ENCODE results near the gene GLO1.

DNA sequence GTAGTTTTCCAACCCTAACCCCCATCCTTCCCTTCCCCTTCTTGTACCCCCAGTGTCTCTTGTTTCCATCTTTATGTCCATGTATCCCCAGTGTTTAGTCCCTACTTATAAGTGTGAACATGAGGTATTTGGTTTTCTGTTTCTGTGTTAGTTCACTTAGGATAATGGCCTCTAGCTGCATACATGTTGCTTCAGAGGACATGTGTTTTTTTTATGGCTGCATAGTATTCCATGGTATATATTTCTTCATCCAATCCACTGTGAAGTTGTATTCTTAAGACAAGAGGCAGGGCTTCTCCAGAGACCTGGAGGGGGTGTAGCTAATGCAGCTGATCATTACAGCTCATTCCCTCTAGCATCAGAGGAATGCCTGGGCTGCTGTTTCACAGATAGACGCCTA, 16.4 kb upstream of the GLO1 start:
- TF ChIP-seq, protein P1, sequence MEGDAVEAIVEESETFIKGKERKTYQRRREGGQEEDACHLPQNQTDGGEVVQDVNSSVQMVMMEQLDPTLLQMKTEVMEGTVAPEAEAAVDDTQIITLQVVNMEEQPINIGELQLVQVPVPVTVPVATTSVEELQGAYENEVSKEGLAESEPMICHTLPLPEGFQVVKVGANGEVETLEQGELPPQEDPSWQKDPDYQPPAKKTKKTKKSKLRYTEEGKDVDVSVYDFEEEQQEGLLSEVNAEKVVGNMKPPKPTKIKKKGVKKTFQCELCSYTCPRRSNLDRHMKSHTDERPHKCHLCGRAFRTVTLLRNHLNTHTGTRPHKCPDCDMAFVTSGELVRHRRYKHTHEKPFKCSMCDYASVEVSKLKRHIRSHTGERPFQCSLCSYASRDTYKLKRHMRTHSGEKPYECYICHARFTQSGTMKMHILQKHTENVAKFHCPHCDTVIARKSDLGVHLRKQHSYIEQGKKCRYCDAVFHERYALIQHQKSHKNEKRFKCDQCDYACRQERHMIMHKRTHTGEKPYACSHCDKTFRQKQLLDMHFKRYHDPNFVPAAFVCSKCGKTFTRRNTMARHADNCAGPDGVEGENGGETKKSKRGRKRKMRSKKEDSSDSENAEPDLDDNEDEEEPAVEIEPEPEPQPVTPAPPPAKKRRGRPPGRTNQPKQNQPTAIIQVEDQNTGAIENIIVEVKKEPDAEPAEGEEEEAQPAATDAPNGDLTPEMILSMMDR (IDR thresholded peaks at IDR 0.05) = no peak
- no peak for TF ChIP-seq EZH2 (IDR thresholded peaks at IDR 0.05; ENCODE audit: borderline replicate concordance, insufficient read depth, low read depth, low read length, poor library complexity, severe bottlenecking)

Data from B cell (primary cell).